SK-N-MC (cell line): ENCODE data around the gene ZNF655.

ENCODE experiments used
- DNase-seq: peaks from one replicate; pipeline ENCODE4 v3.0.0-alpha.2; 2011; ENCODE audit warnings: low read depth, low spot score
- H3K27ac ChIP-seq: fragments of 200-600 bp; sonication (generic); 2 replicates; pipeline ENCODE4 v1.5.1; 2016; ENCODE audit warnings: mixed run types
- H3K36me3 ChIP-seq: fragments of 200-600 bp; sonication (generic); 2 replicates; pipeline ENCODE4 v1.6.1; 2017; ENCODE audit warnings: antibody characterized with exemption, low read length, mixed read lengths; ENCODE audit not compliant: insufficient read depth
- H3K4me3 ChIP-seq: fragments of 200-600 bp; sonication (generic); 2 replicates; pipeline ENCODE4 v1.5.1; 2016
- H3K9ac ChIP-seq: fragments of 200-600 bp; sonication (generic); 2 replicates; pipeline ENCODE4 v1.8.0; 2017; ENCODE audit warnings: mixed run types, mixed read lengths; ENCODE audit not compliant: insufficient read length
- H3K9me3 ChIP-seq: fragments of 200-600 bp; sonication (generic); 2 replicates; pipeline ENCODE4 v1.6.1; 2017; ENCODE audit warnings: low read depth, mild to moderate bottlenecking, antibody characterized with exemption, low read length, moderate library complexity, mixed read lengths
- EZH2 ChIP-seq: fragments of 200-600 bp; sonication (generic); IDR thresholded peaks from one replicate; pipeline ENCODE4 v1.6.1; 2017; ENCODE audit warnings: antibody characterized with exemption
- FOXP2 ChIP-seq: optimal IDR thresholded peaks from 2 replicates; pipeline ENCODE3; 2011; ENCODE audit warnings: mild to moderate bottlenecking, moderate library complexity; ENCODE audit not compliant: insufficient read depth; ENCODE audit errors: extremely low read length, control extremely low read depth
- POLR2AphosphoS5 ChIP-seq: IDR thresholded peaks from 2 replicates; pipeline ENCODE4 v1.6.1; 2012; ENCODE audit warnings: mild to moderate bottlenecking, low read depth, low read length, borderline replicate concordance

Gene ZNF655

DNA sequence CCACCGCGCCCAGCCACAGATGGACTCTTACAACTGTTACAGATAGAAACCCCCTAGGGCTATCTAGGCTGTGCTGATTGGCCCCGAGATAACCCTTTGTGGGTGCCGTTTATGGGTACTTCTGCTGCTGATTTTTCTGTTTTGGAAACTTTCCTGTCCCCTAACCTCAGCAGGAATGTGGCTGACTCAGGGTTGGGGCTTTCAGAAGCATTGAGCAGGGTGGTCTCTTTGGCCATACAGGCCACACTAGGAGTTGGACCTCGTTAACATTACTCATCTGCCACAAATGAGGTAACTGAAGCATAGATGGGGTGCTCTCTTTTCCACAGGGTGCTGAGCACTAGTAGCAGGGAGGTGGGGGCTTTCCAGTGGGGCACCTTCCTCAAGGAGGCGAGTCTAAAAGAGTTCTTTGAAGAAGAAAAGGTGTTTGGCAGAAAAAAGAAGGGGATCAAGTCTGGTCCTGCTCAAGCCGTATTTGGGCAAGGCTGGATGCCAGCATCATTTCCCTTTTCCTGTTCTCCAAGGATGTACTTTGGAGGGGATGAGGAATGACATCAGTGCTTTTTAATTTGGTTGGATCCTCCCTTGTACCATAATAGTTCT lies 64.8 kb downstream of the ZNF655 start:
- no peak for DNase-seq
- H3K36me3 ChIP-seq: peaks cover 94% of the 10 kb centered on the region
- no peak overlapping the region for H3K9ac ChIP-seq
- no peaks in the 10 kb centered on the region for H3K9me3 ChIP-seq
- H3K4me3 ChIP-seq: no peak overlapping the region
- H3K27ac ChIP-seq: no peak overlapping the region
- TF ChIP-seq POLR2AphosphoS5 (no peak), EZH2 (no peak), FOXP2 (no peak)

DNA sequence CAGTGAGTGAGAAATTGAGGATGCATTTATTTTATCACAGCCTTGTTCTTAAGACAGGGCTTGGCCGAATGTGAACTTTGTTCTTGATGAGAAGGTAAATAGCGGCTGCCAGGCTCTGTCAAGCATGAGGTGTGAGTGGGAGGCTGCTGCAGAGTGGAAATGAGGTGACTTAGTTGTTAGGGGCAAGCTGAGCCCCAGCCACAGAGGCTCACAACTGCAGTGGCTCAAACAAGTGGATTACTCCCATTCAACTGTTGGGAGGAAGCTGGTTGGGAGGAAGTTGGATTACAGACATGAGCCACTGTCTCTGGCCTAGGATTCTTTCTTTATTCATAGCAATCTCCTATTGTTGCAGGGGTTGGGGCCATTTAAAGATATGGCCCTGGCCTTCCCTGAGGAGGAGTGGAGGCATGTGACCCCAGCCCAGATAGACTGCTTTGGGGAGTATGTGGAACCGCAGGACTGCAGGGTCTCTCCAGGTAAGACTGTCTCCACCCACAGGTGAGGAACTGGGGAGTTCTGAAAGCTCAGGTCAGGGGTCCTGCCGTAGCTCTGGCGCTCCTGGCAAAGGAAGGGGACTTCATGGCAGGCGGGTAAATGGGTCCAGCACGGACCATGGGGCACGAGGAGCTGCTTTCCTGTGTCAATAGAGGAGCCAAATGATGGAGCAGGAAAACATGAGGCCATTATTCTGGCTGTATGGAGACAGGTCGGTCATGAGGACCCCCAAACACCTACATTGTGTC lies 65.4 kb downstream of the ZNF655 start:
- H3K36me3 ChIP-seq: peaks cover 93% of the 10 kb centered on the region
- TF ChIP-seq FOXP2: no peak
- no peak for TF ChIP-seq EZH2
- TF ChIP-seq POLR2AphosphoS5: no peak
- no peak overlapping the region for H3K27ac ChIP-seq
- no peak overlapping the region for H3K9ac ChIP-seq
- no peak overlapping the region for H3K4me3 ChIP-seq
- DNase-seq: no peak
- H3K9me3 ChIP-seq: no peaks in the 10 kb centered on the region

DNA sequence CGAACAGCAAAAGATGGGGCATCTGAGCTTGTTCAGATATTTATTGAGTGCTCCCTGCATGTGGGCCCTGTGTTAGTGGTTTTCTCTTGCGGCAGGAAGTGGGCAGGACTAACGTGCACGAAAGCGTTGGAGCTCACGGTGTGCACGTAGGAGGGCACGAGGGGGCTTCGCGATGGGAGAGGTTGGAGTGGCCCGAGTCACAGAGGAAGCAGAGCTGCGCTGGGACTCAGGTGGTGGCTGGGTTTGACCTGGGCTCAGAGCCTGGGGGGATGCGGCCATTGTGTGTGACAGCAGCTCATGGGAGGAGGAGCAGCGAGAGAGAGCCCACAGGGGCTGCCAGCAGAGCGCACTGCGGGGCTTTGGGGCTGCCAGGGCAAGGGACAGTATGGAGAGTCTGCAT lies 66.0 kb downstream of the ZNF655 start:
- Histone ChIP-seq H3K9me3 (no peaks in the 10 kb centered on the region), H3K4me3 (no peak overlapping the region), H3K27ac (no peak overlapping the region), H3K36me3 (peaks cover 91% of the 10 kb centered on the region), H3K9ac (no peak overlapping the region)
- TF ChIP-seq EZH2 (no peak), POLR2AphosphoS5 (no peak), FOXP2 (no peak)
- no peak for DNase-seq

DNA sequence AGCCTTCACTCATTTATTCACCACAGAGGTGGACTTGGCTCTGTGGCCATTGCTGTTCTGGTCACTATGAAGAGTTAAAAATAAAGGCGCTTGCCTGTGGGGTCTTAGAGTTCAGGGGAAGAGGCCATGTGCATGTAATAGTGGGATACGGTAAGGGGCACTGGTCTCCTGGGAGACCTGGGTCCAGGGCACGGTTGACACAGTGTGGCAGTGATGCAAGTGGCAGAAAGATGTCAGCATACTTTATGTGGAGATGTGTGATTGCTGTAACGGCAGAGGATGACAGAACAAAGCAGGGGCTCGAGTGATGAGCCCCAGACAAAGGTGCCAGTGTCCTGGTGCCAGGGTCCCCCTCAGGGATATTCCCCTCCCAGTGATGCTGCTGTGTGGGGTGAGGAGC lies 66.9 kb downstream of the ZNF655 start:
- DNase-seq: no peak
- no peak overlapping the region for H3K4me3 ChIP-seq
- no peaks in the 10 kb centered on the region for H3K9me3 ChIP-seq
- no peak overlapping the region for H3K27ac ChIP-seq
- peaks cover 90% of the 10 kb centered on the region for H3K36me3 ChIP-seq
- TF ChIP-seq FOXP2: no peak
- no peak overlapping the region for H3K9ac ChIP-seq

DNA sequence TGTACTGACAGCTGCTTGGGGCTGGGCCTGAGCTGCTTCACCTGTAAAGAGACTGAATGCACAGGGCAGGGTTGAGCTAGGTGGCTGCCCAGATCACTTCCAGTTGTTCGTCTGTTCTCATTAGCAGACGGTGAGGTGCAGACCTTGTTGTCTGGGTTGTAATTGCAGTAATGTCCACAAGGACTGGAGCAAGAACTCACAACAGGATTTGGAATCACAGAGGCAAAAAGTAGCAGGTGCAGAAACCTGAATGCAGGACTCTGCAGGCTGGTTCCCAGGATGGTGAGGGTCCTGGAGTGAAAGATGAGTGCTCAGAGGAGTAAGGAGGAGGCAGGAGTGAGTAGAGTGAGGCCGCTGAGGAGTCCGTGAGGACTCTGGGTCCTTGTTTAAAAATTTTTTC lies 67.5 kb downstream of the ZNF655 start:
- Histone ChIP-seq H3K9me3 (no peaks in the 10 kb centered on the region), H3K27ac (no peak overlapping the region), H3K9ac (no peak overlapping the region), H3K36me3 (peaks cover 83% of the 10 kb centered on the region), H3K4me3 (no peak overlapping the region)
- no peak for DNase-seq
- no peak for TF ChIP-seq FOXP2
- no peak for TF ChIP-seq POLR2AphosphoS5
- no peak for TF ChIP-seq EZH2
